ENCODE results near the gene OARD1. TPM values are rescaled to one million over a fixed set of nuclear protein-coding genes. Genes with fewer than 3 reads are reported as not detected.
A peak's percentile ranks its signal among the peaks of the same experiment; 100 is the strongest.

Gene OARD1
- total and polyA plus RNA-seq, 11 donors: 12.8 to 28.1 (median 18.5) TPM

DNA sequence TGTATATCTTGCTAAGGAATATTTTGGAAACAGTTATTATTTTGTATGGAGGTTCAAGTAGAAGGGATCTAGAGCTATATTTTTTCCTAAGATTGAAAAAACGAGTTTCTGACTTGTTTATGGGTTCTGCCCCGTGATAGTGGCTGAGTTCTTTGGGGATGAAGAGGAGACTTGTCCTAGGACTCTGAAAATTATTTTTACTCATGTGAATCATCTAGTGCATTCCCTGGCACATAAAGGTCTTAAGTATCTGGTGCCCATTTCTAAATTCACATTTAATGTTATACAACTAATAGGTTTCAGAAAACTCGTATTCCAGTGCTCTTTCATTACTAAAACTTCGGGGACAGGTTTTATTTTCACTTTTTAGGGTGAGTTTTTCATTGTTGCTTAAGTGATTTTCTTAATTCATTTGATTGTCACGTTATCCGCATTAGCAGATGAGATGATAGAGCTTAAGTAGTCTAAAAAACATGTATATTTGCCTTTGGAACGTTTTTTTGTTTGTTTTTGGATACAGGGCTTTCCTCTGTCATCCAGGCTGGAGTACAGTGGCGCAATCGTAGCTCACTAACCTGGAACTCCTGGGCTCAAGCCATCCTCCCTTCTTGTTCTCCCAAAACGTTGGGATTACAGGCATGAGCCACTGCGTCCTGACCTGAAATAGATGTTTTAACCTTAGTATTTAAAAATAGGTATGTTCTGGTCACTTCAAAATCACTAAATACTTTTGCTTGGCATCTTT, 2.7 kb upstream of the OARD1 start:
- no peak for DNase-seq
- peak overlapping the region in 9 of 12 donors; percentile 76 to 95 (median 92) for H3K4me3 ChIP-seq
- WGBS, 4 donors: 47 to 54% (median 51%) methylated on average over 11 of the region's 11 CpGs
- peaks cover 0 to 48% (median 39%) of the 10 kb centered on the region in 12 donors for H3K4me1 ChIP-seq
- no peaks in the 10 kb centered on the region for H3K9me3 ChIP-seq
- H3K27me3 ChIP-seq: no peaks in the 10 kb centered on the region
- intact Hi-C loops (cut with DNase I): loop anchor here in 1 of 10 donors (5.0 kb wide), 1 partner anchor 173 kb away; no protein-coding TSS in a partner anchor
- peaks cover 0 to 23% (median 15%) of the 10 kb centered on the region in 9 donors for H3K36me3 ChIP-seq
- TF ChIP-seq POLR2A (IDR thresholded peaks at IDR 0.05): no peak
- TF ChIP-seq, protein P1, sequence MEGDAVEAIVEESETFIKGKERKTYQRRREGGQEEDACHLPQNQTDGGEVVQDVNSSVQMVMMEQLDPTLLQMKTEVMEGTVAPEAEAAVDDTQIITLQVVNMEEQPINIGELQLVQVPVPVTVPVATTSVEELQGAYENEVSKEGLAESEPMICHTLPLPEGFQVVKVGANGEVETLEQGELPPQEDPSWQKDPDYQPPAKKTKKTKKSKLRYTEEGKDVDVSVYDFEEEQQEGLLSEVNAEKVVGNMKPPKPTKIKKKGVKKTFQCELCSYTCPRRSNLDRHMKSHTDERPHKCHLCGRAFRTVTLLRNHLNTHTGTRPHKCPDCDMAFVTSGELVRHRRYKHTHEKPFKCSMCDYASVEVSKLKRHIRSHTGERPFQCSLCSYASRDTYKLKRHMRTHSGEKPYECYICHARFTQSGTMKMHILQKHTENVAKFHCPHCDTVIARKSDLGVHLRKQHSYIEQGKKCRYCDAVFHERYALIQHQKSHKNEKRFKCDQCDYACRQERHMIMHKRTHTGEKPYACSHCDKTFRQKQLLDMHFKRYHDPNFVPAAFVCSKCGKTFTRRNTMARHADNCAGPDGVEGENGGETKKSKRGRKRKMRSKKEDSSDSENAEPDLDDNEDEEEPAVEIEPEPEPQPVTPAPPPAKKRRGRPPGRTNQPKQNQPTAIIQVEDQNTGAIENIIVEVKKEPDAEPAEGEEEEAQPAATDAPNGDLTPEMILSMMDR (IDR thresholded peaks at IDR 0.05): no peak
- peak overlapping the region; percentile 93 to 100 (median 99) for H3K27ac ChIP-seq
- no peak for ATAC-seq

DNA sequence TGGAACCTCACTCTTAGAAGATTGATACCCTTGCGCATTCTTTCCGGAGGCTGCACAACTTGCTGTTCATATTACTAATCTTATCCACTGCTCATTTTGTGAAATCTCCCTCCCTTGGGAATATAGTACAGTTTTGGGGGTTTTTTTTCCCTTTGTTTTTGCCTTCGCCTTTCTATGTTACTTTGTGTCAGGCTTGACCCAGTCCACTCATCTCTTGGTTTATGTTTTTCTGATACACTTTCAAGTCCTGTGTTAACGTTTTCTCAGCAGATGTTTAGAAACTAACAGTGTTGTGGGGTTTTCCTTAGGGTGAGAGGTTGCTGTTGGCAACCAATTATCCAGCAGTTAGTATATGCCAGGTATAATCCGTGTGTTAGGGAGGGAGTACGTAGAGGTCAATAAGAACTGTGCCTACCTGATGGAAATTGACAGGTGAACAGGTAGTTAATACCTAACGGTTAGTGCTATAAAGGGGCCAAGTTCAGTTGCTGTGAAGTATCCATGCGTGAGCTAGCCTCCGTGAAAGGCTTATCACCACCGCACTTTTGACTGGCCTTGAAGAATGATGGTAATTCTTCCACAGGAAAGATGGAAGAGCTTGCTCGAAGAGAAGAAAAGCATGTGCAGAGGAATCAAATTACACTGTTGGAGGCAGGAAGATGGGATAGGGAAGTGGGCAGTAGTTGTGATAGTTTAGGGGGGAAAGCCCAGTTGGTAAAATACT, 2.0 kb upstream of the OARD1 start:
- ATAC-seq (no peak), DNase-seq (no peak)
- intact Hi-C loops (cut with DNase I): loop anchor here in 1 of 10 donors (5.0 kb wide), 1 partner anchor 172 kb away; no protein-coding TSS in a partner anchor
- Histone ChIP-seq H3K4me3 (peak overlapping the region; percentile 76 to 95 (median 90)), H3K27me3 (no peaks in the 10 kb centered on the region), H3K36me3 (peaks cover 0 to 23% (median 11%) of the 10 kb centered on the region in 9 donors), H3K4me1 (peaks cover 0 to 48% (median 38%) of the 10 kb centered on the region in 12 donors), H3K27ac (peak overlapping the region; percentile 93 to 100 (median 99)), H3K9me3 (no peaks in the 10 kb centered on the region)
- 5 to 9% (median 8%) methylated on average over 11 of the region's 11 CpGs for WGBS, 4 donors
- TF ChIP-seq, protein P1 (IDR thresholded peaks at IDR 0.05): no peak
- no peak for TF ChIP-seq POLR2A (IDR thresholded peaks at IDR 0.05)

DNA sequence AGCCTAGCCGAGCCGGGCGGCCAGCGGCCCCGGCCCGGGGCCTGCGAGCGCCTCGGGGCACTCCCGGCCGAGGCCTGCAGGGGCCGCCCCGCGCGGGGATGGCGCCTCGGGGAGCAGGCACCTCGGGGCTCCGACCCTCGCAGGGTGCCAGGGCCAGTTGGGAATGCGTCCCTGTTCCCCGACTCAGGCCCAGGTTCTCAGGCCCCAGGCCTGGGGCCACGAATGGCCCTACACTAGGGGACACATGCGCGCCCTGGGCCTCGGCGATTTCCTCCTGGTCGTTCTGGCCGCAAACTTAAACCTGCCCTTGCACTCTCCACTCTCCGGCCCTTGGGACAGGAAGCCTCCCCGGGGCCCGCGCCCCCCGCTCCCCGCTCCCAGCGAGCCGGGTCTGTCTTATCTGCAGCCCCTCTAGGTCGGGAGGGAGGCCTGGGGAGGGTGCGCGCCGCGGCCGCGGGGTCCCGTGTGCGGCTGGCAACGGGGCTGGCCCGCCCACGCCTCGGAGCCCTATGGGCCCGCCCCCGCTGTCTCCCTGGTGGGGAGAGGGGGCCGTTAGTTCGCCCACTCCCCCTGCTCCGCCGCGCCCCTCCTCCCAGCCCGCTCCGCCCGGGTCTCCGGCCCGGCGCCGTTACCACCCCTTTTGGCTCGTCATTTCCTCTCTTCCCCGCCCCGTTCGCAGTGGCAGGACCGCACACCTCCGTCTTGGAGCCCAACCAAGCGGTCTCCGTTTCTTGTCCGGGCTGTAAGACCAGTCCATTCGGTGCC, 1.2 kb upstream of the OARD1 start:
- peak overlapping the region; percentile 76 to 95 (median 90) for H3K4me3 ChIP-seq
- no peaks in the 10 kb centered on the region for H3K9me3 ChIP-seq
- DNase-seq (peak; percentile 90 to 93 (median 91)), ATAC-seq (peak in 3 of 4 donors; percentile 17 to 45 (median 30))
- intact Hi-C loops (cut with DNase I): loop anchor here in 1 of 10 donors (5.0 kb wide), 1 partner anchor 171 kb away; no protein-coding TSS in a partner anchor
- no peaks in the 10 kb centered on the region for H3K27me3 ChIP-seq
- 0 to 2% (median 1%) methylated on average over 15 to 74 of the region's 74 CpGs for WGBS, 4 donors
- H3K36me3 ChIP-seq: peaks cover 0 to 23% (median 5%) of the 10 kb centered on the region in 9 donors
- H3K4me1 ChIP-seq: peaks cover 0 to 48% (median 38%) of the 10 kb centered on the region in 12 donors
- peak; percentile 95 to 96 for TF ChIP-seq POLR2A (IDR thresholded peaks at IDR 0.05)
- TF ChIP-seq, protein P1 (IDR thresholded peaks at IDR 0.05): peak in 8 of 12 donors; percentile 3 to 54 (median 38)
- peak overlapping the region; percentile 93 to 100 (median 99) for H3K27ac ChIP-seq

All from heart left ventricle (tissue), 16 donors.